DMS79 (cell line): ENCODE measurements around the gene TIAM1.

Experiments used
- DNase-seq: peaks from one replicate; lab custom pipeline; 2025; lab: John Stamatoyannopoulos, UW

The TIAM1 gene

GRCh38 chr21:31343680-31344480, at the start of gene TIAM1:
TIAM1 (minus strand) TSS chr21:31344261; CDS start chr21:31266972, 77,289 bp downstream.
- no peak for DNase-seq

GRCh38 chr21:31387560-31388186, 43.6 kb upstream of the TIAM1 start:
- DNase-seq = no peak

DNA sequence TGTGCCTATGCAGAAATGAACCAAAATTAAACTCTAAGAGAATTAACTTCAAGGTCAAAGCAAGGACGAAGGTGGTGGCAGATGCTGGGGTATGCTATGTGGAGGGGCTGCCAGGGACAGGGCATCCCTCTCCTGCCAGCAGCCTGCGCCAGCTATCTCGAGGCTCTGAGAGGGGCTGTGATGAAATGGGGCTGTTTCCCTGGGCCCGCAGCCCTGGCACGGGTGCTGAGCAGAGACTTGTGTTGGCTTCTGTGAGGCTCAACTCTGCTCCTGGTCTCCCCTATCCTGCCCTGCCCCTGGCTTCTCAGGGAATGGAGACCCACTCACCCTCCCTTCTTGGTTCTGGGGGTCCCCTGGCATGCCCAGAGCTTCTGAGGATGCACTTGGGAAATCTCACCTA, 41.9 kb upstream of the TIAM1 start:
- no peak for DNase-seq

DNA sequence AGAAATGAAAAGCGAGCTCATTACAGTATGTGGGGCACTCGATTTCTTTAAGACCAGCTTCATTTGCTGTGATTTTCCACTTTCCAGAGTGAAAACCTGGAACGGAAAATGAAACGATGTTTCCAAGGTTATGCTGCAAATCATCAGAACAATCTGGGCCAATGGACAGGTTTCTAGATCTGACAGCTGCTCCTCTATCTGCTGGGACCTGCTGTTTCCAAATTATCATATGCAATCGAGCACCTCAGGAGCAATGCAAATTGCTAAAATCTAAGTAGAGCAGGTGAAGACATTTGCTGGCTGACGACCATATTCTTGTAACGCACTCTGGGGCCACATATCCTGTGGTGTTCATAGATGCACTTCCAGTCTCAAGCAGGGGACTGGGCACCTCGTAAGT, 39.7 kb upstream of the TIAM1 start:
- no peak for DNase-seq

GRCh38 chr21:31382060-31382459, 38.0 kb upstream of the TIAM1 start:
- DNase-seq = no peak

DNA sequence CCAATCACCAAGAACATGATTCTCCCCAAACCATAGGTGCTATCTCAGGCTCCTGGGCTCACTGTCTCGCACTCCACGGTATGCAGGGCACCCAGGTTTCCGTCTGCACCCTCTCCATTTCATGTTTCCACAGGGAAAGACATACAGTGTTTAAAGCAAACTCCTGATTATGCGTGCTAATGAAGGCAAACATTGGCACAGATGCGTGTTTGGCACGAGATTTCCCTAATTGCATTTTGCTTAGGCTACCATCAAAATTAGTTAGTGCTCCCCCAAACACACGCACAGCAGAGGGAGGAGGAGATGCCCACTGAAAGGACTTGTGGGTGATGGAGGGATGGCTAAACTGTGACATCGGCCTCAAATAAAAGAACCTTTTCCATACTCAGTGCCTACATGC, 32.2 kb upstream of the TIAM1 start:
- no peak for DNase-seq

- DNase-seq = no peak
These were observed 30.3 kb upstream of the TIAM1 start for GRCh38 chr21:31374395-31374794.

DNA sequence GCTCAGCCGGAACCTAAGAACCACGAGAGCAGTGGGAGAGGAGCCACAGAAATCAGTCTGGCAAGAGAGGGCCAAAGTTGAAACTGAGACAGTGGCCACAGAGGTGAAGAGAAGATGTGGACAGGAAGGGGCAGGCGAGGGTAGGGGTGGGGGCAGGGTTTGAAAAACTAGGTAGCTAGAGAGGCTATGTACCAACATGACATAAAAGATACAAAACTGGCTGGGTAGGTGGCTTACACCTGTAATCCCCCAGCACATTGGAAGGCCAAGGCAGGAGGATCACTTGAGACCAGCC, 28.4 kb upstream of the TIAM1 start:
- no peak for DNase-seq

- DNase-seq = no peak
These were observed 27.8 kb upstream of the TIAM1 start for GRCh38 chr21:31371715-31372470.

GRCh38 chr21:31370893-31371544, 27.0 kb upstream of the TIAM1 start:
- no peak for DNase-seq

- no peak for DNase-seq
These were observed 26.3 kb upstream of the TIAM1 start for GRCh38 chr21:31370281-31370892.

DNA sequence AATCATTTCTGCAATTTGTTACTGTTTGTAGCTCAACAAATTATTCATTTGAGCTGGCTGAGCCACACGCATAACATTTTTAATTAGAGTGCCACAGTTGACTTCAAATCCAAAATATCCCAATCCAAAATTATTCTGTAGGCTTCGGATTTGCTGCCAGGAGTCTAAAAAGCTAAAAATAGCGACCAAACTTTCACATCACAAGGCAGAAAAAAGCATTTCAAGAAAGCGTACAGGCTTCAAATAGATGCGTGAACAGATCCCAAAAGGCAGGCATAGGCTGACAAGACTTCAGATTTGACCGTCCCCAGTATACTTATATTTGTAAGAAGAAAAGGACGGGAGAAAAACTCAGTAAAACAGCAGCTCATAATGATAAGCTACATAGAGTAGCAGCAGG, 24.3 kb upstream of the TIAM1 start:
- no peak for DNase-seq

- DNase-seq = no peak
These were observed 23.7 kb upstream of the TIAM1 start for GRCh38 chr21:31367801-31368200.

DNA sequence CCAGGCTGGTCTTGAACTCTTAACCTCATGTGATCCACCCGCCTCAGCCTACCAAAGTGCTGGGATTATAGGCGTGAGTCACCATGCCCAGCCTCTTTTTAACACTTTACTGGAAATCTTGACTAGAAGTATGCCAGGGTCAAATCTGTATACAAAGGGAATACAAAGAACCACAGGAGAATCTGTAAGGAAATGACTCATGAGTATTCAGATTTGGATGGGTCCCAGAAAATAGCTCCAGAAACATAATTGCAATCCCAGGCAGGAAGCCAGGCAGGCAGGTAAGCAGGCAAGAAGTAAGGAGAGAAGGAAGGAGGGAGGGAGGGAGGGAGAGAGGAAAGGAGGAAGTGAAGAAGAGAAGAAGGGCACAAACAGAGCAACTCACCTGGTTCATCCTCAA, 22.8 kb upstream of the TIAM1 start:
- no peak for DNase-seq

DNA sequence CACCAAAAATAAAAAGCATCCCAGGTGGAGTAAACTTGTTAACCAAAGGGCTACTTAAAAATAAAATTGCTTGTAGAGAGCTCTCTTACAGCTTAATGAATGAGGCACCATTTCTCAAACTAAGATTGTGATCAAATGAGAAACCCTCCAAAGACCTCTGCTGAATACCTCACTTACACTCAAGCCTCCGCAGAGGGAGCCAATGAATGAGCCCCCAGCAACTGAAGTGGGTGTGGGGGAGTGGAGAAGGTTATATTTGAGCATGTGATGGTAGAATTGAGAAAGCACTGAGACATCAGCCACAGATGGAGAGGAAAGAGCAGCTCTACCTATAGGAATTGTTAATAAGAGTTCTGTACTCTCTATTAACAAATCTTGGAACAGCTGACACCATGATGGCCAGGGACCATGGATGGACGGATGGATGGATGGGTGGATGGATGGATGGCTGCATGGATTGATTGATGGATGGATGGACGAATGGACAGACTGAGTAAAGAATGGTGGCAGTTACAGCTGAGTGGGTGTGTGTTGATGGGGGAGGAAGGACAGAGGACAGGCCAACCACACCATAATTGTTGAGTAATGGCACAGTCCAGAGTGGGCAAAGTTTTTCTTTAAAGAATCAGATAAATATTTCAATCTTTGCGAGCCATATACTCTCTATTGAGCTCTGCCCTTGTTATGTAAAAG, 20.3 kb upstream of the TIAM1 start:
- DNase-seq = no peak

GRCh38 chr21:31363720-31364119, 19.7 kb upstream of the TIAM1 start:
- no peak for DNase-seq

DNA sequence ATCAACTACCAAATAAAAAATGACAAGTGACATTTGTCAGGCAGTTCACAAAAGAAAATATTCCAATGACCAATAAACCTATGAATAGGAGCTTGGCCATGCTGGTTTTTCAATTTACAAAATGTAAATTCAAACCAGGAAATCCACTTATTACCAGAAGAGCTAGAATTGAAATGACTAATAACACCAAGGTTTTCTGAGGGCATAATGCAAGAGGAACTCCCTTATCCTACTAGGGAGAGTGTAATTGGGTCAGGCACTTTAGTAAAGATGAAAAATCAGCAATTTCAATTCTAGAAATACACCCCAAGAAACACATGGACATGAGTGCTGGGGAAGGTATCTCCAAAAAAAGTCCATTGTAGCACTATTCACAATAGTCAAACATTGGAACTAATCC, 16.7 kb upstream of the TIAM1 start:
- no peak for DNase-seq

GRCh38 chr21:31358158-31358557, 14.1 kb upstream of the TIAM1 start:
- no peak for DNase-seq

GRCh38 chr21:31356440-31356839, 12.4 kb upstream of the TIAM1 start:
- no peak for DNase-seq

DNA sequence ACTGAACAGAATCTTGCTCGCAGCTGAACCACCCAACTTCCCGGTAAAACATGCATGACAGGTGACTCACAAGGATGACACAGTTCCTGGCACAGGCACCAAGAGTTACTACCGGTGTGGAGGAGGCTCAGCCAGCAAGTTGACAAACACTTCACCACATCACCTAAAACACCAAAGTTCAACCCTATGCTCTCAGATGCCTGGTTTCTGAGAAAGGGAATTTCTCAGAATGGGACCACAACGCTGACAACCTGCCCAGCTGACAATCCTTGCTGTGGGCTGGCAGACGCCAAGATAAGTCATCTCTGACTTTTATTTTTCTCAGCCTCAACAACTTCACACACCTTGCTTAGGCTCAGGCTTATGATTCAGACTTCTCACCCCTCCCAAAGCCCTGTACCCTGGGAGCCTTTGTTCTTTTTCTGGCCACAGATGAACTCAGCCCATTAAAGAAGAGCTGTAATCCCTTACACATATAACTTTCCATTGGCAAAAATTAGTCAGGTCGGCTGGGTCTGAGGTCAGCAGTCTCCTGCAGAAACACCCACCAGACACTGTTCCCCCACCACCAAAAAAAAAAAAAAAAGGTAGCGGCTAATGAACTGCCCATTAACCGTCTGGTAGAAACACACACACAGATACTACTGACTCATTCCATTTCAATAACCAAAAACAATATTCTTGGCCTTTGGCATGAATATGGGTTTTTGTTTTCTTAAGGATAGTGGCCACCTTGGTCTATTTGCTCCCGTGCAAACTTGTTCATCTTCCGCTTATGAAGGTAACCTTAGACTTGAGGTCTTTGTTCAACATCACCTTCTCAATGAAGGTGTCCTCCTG, 10.8 kb upstream of the TIAM1 start:
- DNase-seq = no peak

DNA sequence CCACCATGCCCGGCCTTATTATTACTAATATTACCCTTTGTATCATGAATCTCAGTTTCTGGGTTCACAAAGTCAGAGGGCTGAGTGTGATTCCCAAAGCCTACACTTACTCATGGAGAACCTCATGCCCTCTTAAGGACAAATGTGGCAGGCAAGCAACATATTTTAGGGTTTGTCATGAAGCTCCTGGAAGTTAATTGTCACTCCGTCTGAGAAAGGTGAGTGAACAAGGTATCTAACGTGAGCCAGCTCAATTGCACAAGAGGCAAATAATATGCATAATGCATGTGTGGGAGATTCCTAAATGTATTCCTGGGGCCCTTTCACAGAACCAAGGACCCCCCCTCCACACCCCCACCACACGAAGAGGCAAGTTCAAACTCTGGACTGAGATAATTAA, 10.1 kb upstream of the TIAM1 start:
- DNase-seq = no peak
